ENCODE measurements around the gene GALNT7.

Gene GALNT7

GRCh38 chr4:173235050-173235449 is 66.4 kb downstream of the GALNT7 start:
- no peak overlapping the region for H3K4me3 ChIP-seq (ENCODE audit: low read depth, low read length)
- H3K9me3 ChIP-seq (ENCODE audit: control insufficient read depth, insufficient read depth, low read depth, low read length), result no peaks in the 10 kb centered on the region
- peaks cover 18% of the 10 kb centered on the region for H3K4me1 ChIP-seq (ENCODE audit: control insufficient read depth, insufficient read depth, low read length)
- POLR2A ChIA-PET, result no interaction called here
- no peak overlapping the region for H3K27ac ChIP-seq (ENCODE audit: extremely low read depth, low read depth, low read length)
- CTCF ChIA-PET, result interaction anchor here (0.6 to 2.9 kb wide), 2 partner anchors 23 to 28 kb away, joined by 3 to 8 read pairs; no protein-coding TSS in a partner anchor
- no peak for TF ChIP-seq ZNF529 (tag by site-specific recombination; IDR thresholded peaks at IDR 0.05; ENCODE audit: insufficient replicate concordance)
- no peak for TF ChIP-seq KLF1 (tag by site-specific recombination; IDR thresholded peaks at IDR 0.05)
- no peak for TF ChIP-seq GLI4 (tag by site-specific recombination; IDR thresholded peaks at IDR 0.05)
- TF ChIP-seq ZNF600 (tag by site-specific recombination; IDR thresholded peaks at IDR 0.05), result no peak
- no peak for TF ChIP-seq TRIM28 (IDR thresholded peaks at IDR 0.05; ENCODE audit: borderline replicate concordance, low read length)
- TF ChIP-seq ZNF843 (tag by site-specific recombination; IDR thresholded peaks at IDR 0.05), result no peak
- no peak for TF ChIP-seq GFI1B (tag by site-specific recombination; IDR thresholded peaks at IDR 0.05)
- TF ChIP-seq ZNF560 (tag by site-specific recombination; IDR thresholded peaks at IDR 0.05; ENCODE audit: borderline replicate concordance), result no peak
- no peak for TF ChIP-seq ZNF449 (tag by site-specific recombination; IDR thresholded peaks at IDR 0.05)
- no peak for TF ChIP-seq ZNF530 (tag by site-specific recombination; IDR thresholded peaks at IDR 0.05; ENCODE audit: low read depth)
- no peak for TF ChIP-seq ZNF391 (tag by site-specific recombination; IDR thresholded peaks at IDR 0.05; ENCODE audit: borderline replicate concordance, low read depth)
- TF ChIP-seq ZNF184 (tag by site-specific recombination; IDR thresholded peaks at IDR 0.05), result no peak
- TF ChIP-seq ZNF214 (tag by site-specific recombination; IDR thresholded peaks at IDR 0.05; ENCODE audit: borderline replicate concordance), result no peak
- no peaks in the 10 kb centered on the region for H3K36me3 ChIP-seq (ENCODE audit: control insufficient read depth in 2 of 2, insufficient read depth in 1 of 2, low read length in 2 of 2)

GRCh38 chr4:173236301-173236700 is 67.7 kb downstream of the GALNT7 start:
- no peaks in the 10 kb centered on the region for H3K36me3 ChIP-seq (ENCODE audit: control insufficient read depth in 2 of 2, insufficient read depth in 1 of 2, low read length in 2 of 2)
- no peak overlapping the region for H3K4me3 ChIP-seq (ENCODE audit: low read depth, low read length)
- H3K9me3 ChIP-seq (ENCODE audit: control insufficient read depth, insufficient read depth, low read depth, low read length), result no peaks in the 10 kb centered on the region
- TF ChIP-seq SP7 (tag by site-specific recombination; IDR thresholded peaks at IDR 0.05) (no peak), ZSCAN4 (tag by site-specific recombination; IDR thresholded peaks at IDR 0.05) (no peak), ZNF548 (tag by site-specific recombination; IDR thresholded peaks at IDR 0.05) (no peak), ZNF354C (tag by site-specific recombination; IDR thresholded peaks at IDR 0.05; ENCODE audit: borderline replicate concordance, low read depth) (no peak), ZNF423 (tag by site-specific recombination; IDR thresholded peaks at IDR 0.05) (no peak), ZNF114 (tag by site-specific recombination; IDR thresholded peaks at IDR 0.05) (no peak), ZNF37A (tag by site-specific recombination; IDR thresholded peaks at IDR 0.05) (no peak)
- CTCF ChIA-PET, result interaction anchor here (0.7 kb wide), 1 partner anchor 53 kb away, joined by 3 read pairs; no protein-coding TSS in a partner anchor
- POLR2A ChIA-PET, result no interaction called here
- H3K27ac ChIP-seq (ENCODE audit: extremely low read depth, low read depth, low read length), result no peak overlapping the region
- peaks cover 18% of the 10 kb centered on the region for H3K4me1 ChIP-seq (ENCODE audit: control insufficient read depth, insufficient read depth, low read length)

- no peaks in the 10 kb centered on the region for H3K9me3 ChIP-seq (ENCODE audit: control insufficient read depth, insufficient read depth, low read depth, low read length)
- H3K36me3 ChIP-seq (ENCODE audit: control insufficient read depth in 2 of 2, insufficient read depth in 1 of 2, low read length in 2 of 2), result no peaks in the 10 kb centered on the region
- H3K27ac ChIP-seq (ENCODE audit: extremely low read depth, low read depth, low read length), result no peak overlapping the region; the same call in 1 of the 2 replicates
- H3K4me3 ChIP-seq (ENCODE audit: low read depth, low read length), result no peak overlapping the region
- H3K4me1 ChIP-seq (ENCODE audit: control insufficient read depth, insufficient read depth, low read length), result peaks cover 18% of the 10 kb centered on the region
- CTCF ChIA-PET, result interaction anchor here (0.6 to 1.3 kb wide), 2 partner anchors 20 to 44 kb away, joined by 3 read pairs; no protein-coding TSS in a partner anchor
- POLR2A ChIA-PET, result no interaction called here
- TF ChIP-seq ZNF843 (tag by site-specific recombination; IDR thresholded peaks at IDR 0.05), result peak; percentile 54; the same call in 1 of the 2 replicates
- no peak for TF ChIP-seq ZNF510 (tag by site-specific recombination; IDR thresholded peaks at IDR 0.05; ENCODE audit: insufficient replicate concordance)
- TF ChIP-seq KLF1 (tag by site-specific recombination; IDR thresholded peaks at IDR 0.05), result no peak
- peak; percentile 58 for TF ChIP-seq ZNF341 (tag by site-specific recombination; IDR thresholded peaks at IDR 0.05; ENCODE audit: low read depth)
- TF ChIP-seq REPIN1 (tag by site-specific recombination; IDR thresholded peaks at IDR 0.05; ENCODE audit: low read depth), result no peak
- TF ChIP-seq ZNF449 (tag by site-specific recombination; IDR thresholded peaks at IDR 0.05), result no peak
- TF ChIP-seq PATZ1 (tag by site-specific recombination; IDR thresholded peaks at IDR 0.05), result no peak
- no peak for TF ChIP-seq PBX3 (CRISPR knock-in tag; IDR thresholded peaks at IDR 0.05)
These were observed 68.5 kb downstream of the GALNT7 start for GRCh38 chr4:173237152-173237551.
